Left lung (tissue), 10 donors: ENCODE measurements around the gene PML. TPM values are rescaled to one million over a fixed set of nuclear protein-coding genes. Genes with fewer than 3 reads are reported as not detected.

Experiments
- ATAC-seq: fragments of 200-7000 bp; cut with Tn5 transposase; one replicate; pipeline ENCODE4 v1.9.1; 2020; ENCODE audit warnings: moderate library complexity
- DNase-seq, 4 donors: peaks; one replicate each; pipeline ENCODE4 v3.0.0-alpha.2; 2013 to 2020
- H3K27ac ChIP-seq, 2 donors: fragments of 200-600 bp; sonication (generic) in 1 of 2; one replicate each; pipeline versions ENCODE4 v1.5.0 to v1.8.0; 2020 to 2021
- H3K27me3 ChIP-seq, 2 donors: fragments of 200-600 bp; sonication (generic) in 1 of 2; one replicate each; pipeline versions ENCODE4 v1.5.0 to v1.8.0; 2020 to 2021
- H3K36me3 ChIP-seq, 2 donors: fragments of 200-600 bp; sonication (generic) in 1 of 2; one replicate each; pipeline versions ENCODE4 v1.5.0 to v1.8.0; 2020 to 2021
- H3K4me1 ChIP-seq, 2 donors: fragments of 200-600 bp; one replicate each; pipeline ENCODE4 v1.8.0; 2021
- H3K4me3 ChIP-seq, 2 donors: fragments of 200-600 bp; sonication (generic) in 1 of 2; one replicate each; pipeline versions ENCODE4 v1.5.0 to v1.8.0; 2020 to 2021; ENCODE audit warnings: mild to moderate bottlenecking in 1 of 2
- H3K9me3 ChIP-seq, 2 donors: fragments of 200-600 bp; sonication (generic) in 1 of 2; one replicate each; pipeline versions ENCODE4 v1.5.0 to v1.8.0; 2020 to 2021
- CTCF ChIP-seq, 2 donors: fragments of 200-600 bp; sonication (generic) in 1 of 2; IDR thresholded peaks; one replicate each; pipeline versions ENCODE4 v1.5.0 to v1.8.0; 2021; ENCODE audit warnings: antibody characterized with exemption in 2 of 2
- intact Hi-C, 2 donors: fragments of 100-400 bp; cut with DNase I; formaldehyde crosslinking; loops; one replicate each; pipeline versions ENCODE4 v1.11.2 to v1.14.2; 2022
- polyA plus RNA-seq, 6 donors: library from polyadenylated mRNA; unstranded; fragments of 120-200 nt; gene quantifications; one replicate each; pipeline ENCODE4 v1.2.1, GENCODE V29; 2013; ENCODE audit not compliant: insufficient read length in 6 of 6
- total RNA-seq, 2 donors: library from RNA; stranded (reverse); fragmentation: NEBNext Ultra II Directional; extraction: Animal tissue kit (Norgen Biotek cat#: 25700); gene quantifications; one replicate each; pipeline ENCODE4 v1.2.1, GENCODE V29; 2021
- donor health status: DM: no; HTN: yes; CAD: no.
- donor health status: DM: no; HTN: no; CAD: no.

The PML gene
- total and polyA plus RNA-seq, 8 donors = 41.8 to 75.2 (median 48.9) TPM

- H3K27me3 ChIP-seq = no peaks in the 10 kb centered on the region
- no peak for TF ChIP-seq CTCF (IDR thresholded peaks at IDR 0.05)
- DNase-seq (peak in 1 of 4 donors; percentile 48), ATAC-seq (no peak)
- H3K4me3 ChIP-seq = no peak overlapping the region
- intact Hi-C loops = no loop called here
- no peaks in the 10 kb centered on the region for H3K36me3 ChIP-seq
- H3K27ac ChIP-seq = no peak overlapping the region
- H3K9me3 ChIP-seq = no peaks in the 10 kb centered on the region
- peaks cover 6 to 10% of the 10 kb centered on the region in 2 donors for H3K4me1 ChIP-seq
Measured at GRCh38 chr15:73962433-73962832, 32.1 kb upstream of the PML start.

- intact Hi-C loops = no loop called here
- DNase-seq = peak; percentile 59 to 92 (median 74)
- H3K27me3 ChIP-seq = no peaks in the 10 kb centered on the region
- H3K9me3 ChIP-seq = no peaks in the 10 kb centered on the region
- TF ChIP-seq CTCF (IDR thresholded peaks at IDR 0.05) = peak; percentile 92 to 96
- H3K4me3 ChIP-seq = no peak overlapping the region
- H3K4me1 ChIP-seq = peaks cover 6 to 10% of the 10 kb centered on the region in 2 donors
- no peaks in the 10 kb centered on the region for H3K36me3 ChIP-seq
- ATAC-seq = peak; percentile 96
- no peak overlapping the region for H3K27ac ChIP-seq
Measured at GRCh38 chr15:73964736-73965093, 29.8 kb upstream of the PML start.

- intact Hi-C loops = no loop called here
- Histone ChIP-seq H3K36me3 (no peaks in the 10 kb centered on the region), H3K4me3 (no peak overlapping the region), H3K4me1 (peaks cover 6 to 10% of the 10 kb centered on the region in 2 donors), H3K9me3 (no peaks in the 10 kb centered on the region), H3K27ac (no peak overlapping the region), H3K27me3 (no peaks in the 10 kb centered on the region)
- peak in 1 of 4 donors; percentile 32 for DNase-seq
- ATAC-seq = peak; percentile 34
- TF ChIP-seq CTCF (IDR thresholded peaks at IDR 0.05) = peak in 1 of 2 donors; percentile 46
Measured at GRCh38 chr15:73965094-73965757, 29.3 kb upstream of the PML start.

GRCh38 chr15:73965758-73966113 is 28.8 kb upstream of the PML start:
- DNase-seq (no peak), ATAC-seq (peak; percentile 38)
- H3K9me3 ChIP-seq = no peaks in the 10 kb centered on the region
- no peak overlapping the region for H3K4me3 ChIP-seq
- intact Hi-C loops = no loop called here
- no peaks in the 10 kb centered on the region for H3K27me3 ChIP-seq
- no peak for TF ChIP-seq CTCF (IDR thresholded peaks at IDR 0.05)
- no peak overlapping the region for H3K27ac ChIP-seq
- H3K4me1 ChIP-seq = peaks cover 6 to 10% of the 10 kb centered on the region in 2 donors
- H3K36me3 ChIP-seq = no peaks in the 10 kb centered on the region

- DNase-seq = no peak
- Histone ChIP-seq H3K36me3 (no peaks in the 10 kb centered on the region), H3K9me3 (no peaks in the 10 kb centered on the region), H3K27me3 (no peaks in the 10 kb centered on the region), H3K27ac (no peak overlapping the region), H3K4me3 (no peak overlapping the region), H3K4me1 (peaks cover 10 to 22% of the 10 kb centered on the region in 2 donors)
- intact Hi-C loops = no loop called here
- TF ChIP-seq CTCF (IDR thresholded peaks at IDR 0.05) = no peak
- no peak for ATAC-seq
Measured at GRCh38 chr15:73968461-73968860, 26.1 kb upstream of the PML start.
